Activated naive CD4-positive, alpha-beta T cell treated with anti-CD3 and anti-CD28 coated beads, Interleukin-2, amount 50 U/mL, for 16 hours (primary cell): ENCODE results near the gene FAM185A.
"Not testable (repeated sequence)": the region's sequence is repeated elsewhere in the genome, so short reads cannot be mapped to it uniquely, and the experiment has no call there.

Source experiments
- DNase-seq: peaks from one replicate; pipeline ENCODE4 v3.0.0-alpha.2; 2020

The FAM185A gene

GRCh38 chr7:102833343-102833742 lies 84.5 kb downstream of the FAM185A start:
- DNase-seq: no peak

GRCh38 chr7:102834466-102834865 lies 85.7 kb downstream of the FAM185A start:
- DNase-seq: no peak

GRCh38 chr7:102834999-102835398 lies 86.2 kb downstream of the FAM185A start:
- no peak for DNase-seq

- no peak for DNase-seq
Observed at GRCh38 chr7:102836191-102836919, 87.6 kb downstream of the FAM185A start.

DNA sequence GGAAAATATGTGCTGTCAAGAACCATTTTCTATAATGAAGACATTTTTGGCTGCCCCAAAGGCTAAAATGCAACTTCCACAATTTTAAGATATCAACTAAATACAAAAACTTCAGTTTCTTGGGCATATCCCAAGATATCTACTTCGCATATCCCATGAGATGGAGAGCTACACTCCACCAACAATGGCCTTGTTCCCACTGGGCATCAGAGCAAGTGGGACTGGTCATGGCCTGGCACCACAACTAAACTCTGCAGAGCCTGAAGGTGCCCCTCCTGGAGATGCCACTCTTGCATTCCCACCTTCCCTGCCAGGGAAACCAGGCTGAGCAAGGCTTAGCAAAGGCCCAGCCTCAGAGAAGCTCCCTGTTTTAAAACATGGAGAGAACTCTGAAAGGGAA lies 88.2 kb downstream of the FAM185A start:
- DNase-seq: no peak

- DNase-seq: no peak
Observed at GRCh38 chr7:102837802-102838201, 89.0 kb downstream of the FAM185A start.

GRCh38 chr7:102838572-102839101 lies 89.8 kb downstream of the FAM185A start:
- not testable (repeated sequence) for DNase-seq

DNA sequence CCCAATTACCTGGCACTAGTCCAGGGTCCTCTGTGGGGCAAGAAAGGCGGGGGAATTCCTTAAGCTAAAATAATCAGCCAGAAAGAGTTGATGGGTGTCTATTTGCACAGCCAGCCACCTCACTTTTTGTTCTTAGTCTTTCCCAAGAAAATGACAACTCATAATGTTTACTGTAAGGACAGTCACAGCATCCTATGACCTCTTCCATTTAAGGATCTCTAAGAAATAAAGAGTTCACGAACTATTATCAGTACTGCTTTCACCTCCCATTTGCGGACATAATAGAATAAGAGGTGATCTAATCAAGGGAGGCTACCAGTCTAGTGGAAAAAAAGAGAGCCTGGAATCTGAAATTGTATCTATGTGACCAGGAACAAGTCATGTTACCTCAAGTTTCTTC lies 91.6 kb downstream of the FAM185A start:
- DNase-seq: no peak

GRCh38 chr7:102841290-102841689 lies 92.5 kb downstream of the FAM185A start:
- DNase-seq: no peak

GRCh38 chr7:102842284-102842683 lies 93.5 kb downstream of the FAM185A start:
- DNase-seq: no peak

DNA sequence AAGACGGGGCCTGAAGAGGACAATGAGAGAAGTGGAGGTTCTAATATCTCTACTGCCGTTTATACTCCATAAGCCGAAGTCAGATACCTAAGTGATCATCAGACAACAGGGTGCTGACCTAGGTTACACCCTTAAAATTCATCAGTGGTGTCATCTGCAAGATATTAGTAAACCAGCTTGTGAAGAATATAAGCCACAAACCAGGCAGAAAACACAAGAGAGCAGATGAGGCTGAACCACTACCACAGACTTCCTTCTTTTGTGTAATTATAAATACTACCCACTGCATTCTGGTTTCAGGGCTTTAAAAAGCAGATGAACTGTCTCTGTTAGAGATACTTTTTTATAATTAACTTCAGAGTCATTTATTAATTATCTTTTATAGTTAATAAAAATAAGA lies 95.1 kb downstream of the FAM185A start:
- DNase-seq: no peak

DNA sequence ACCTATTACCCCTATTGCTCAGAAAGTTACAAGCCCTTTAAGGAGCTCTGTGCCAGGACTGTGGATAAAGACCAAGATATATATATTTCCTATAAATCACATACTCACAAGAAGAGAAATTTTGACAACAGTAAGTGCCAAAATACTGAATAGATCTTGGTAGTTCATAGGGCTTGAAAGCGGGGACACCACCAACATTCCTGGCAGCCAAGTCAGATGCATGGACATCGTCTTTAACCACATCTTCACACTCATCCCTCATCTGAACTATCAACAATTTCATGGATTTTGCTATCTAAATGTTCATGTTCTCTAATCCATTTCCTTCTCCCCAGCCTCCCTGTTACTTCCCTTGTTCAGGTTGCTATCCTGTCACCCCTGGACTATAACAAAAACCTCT lies 96.5 kb downstream of the FAM185A start:
- no peak for DNase-seq

DNA sequence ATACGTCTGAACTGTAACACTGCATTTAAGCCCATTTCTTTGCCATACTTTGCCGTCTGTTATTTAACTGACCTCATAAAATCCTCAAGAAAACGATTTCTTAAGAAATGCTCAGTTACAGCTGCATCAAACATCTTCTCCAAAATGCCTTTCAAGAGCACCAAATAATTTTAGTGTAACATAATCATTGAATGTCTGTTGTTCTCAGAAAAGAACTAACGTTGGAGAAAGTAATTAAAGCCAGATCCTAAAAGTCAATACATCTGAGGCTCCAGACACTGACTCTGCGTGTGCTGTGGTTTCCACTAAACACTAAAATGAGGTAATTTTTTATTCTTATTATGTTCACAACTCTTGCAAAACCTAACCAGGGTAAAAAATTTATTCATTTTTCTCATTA lies 100.3 kb downstream of the FAM185A start:
- no peak for DNase-seq

GRCh38 chr7:102849538-102849937 lies 100.7 kb downstream of the FAM185A start:
- DNase-seq: no peak

GRCh38 chr7:102856036-102856435 lies 107.2 kb downstream of the FAM185A start:
- DNase-seq: no peak
